Hepatocyte (in vitro differentiated cells): ENCODE data around the gene NOS1AP.

Source experiments
- EZH2 ChIP-seq: fragments of 200-600 bp; sonication (generic); IDR thresholded peaks from 2 replicates; pipeline ENCODE4 v1.6.1; 2016; ENCODE audit warnings: antibody characterized with exemption, mild to moderate bottlenecking, borderline replicate concordance
- EZH2phosphoT487 ChIP-seq: fragments of 200-600 bp; sonication (generic); IDR thresholded peaks from one replicate; pipeline ENCODE4 v1.6.1; 2018; ENCODE audit warnings: antibody characterized with exemption, mild to moderate bottlenecking, low read depth, moderate library complexity; ENCODE audit not compliant: unreplicated experiment, severe bottlenecking
- TF ChIP-seq, protein P1 (sequence below): fragments of 200-600 bp; sonication (generic); IDR thresholded peaks from 2 replicates; pipeline ENCODE4 v1.5.1; 2016; ENCODE audit warnings: antibody characterized with exemption, mild to moderate bottlenecking; ENCODE audit not compliant: poor library complexity

GRCh38 chr1:162042361-162042760, 27.1 kb upstream of the NOS1AP start:
- TF ChIP-seq, protein P1, sequence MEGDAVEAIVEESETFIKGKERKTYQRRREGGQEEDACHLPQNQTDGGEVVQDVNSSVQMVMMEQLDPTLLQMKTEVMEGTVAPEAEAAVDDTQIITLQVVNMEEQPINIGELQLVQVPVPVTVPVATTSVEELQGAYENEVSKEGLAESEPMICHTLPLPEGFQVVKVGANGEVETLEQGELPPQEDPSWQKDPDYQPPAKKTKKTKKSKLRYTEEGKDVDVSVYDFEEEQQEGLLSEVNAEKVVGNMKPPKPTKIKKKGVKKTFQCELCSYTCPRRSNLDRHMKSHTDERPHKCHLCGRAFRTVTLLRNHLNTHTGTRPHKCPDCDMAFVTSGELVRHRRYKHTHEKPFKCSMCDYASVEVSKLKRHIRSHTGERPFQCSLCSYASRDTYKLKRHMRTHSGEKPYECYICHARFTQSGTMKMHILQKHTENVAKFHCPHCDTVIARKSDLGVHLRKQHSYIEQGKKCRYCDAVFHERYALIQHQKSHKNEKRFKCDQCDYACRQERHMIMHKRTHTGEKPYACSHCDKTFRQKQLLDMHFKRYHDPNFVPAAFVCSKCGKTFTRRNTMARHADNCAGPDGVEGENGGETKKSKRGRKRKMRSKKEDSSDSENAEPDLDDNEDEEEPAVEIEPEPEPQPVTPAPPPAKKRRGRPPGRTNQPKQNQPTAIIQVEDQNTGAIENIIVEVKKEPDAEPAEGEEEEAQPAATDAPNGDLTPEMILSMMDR = no peak
- TF ChIP-seq EZH2phosphoT487 = no peak
- no peak for TF ChIP-seq EZH2
